ENCODE data around the gene SSTR4. TPM values are rescaled to one million over a fixed set of nuclear protein-coding genes. Genes with fewer than 3 reads are reported as not detected.

SSTR4 gene
- total RNA-seq, 1 experiment from 2014 or later, result not detected

DNA sequence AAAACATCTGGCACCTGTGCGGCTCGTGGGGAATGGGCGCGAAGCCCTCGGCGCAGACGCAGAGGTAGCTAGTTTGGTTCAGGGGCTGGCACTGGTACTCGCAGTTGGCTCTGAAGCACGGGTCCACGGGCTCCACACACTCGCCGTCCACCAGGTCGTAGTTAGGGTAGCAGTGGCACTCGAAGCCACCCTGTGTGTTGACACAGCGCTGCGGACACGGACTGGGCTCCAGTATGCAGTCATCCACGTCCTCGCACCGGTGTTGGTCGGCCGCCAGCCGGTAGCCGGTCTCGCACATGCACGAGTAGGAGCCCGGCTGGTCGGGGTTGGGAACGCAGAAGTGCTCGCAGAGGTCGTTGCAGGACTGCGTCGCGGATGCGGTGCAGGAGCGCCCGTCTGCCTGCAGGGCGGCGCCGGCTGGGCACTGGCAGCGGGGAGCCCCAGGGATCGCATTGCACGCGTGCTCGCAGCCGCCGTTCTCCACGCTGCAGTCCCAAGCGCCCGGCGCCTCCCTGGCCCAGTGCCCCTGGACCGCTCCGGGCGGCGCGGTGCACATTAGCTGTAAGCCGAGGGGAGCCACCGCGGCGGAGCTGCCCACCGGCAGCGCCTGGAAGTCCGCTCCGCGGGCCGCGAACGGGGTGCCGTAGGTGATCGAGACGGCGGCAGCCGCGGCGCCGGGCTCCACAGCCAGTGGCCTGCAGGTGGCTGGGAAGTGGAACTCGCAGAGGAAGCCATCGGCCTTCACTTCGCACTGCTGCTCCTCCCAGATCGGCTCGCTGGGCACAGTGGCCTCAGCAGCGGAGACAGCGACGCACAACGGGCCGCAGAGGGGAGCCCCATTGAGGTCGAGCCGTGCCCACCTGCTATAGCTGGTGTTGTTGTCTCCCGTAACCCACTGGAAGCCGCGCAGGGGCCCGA is 13.4 kb downstream of the SSTR4 start (continued):
- TF ChIP-seq, protein P1, sequence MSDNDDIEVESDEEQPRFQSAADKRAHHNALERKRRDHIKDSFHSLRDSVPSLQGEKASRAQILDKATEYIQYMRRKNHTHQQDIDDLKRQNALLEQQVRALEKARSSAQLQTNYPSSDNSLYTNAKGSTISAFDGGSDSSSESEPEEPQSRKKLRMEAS (CRISPR knock-in tag; IDR thresholded peaks at IDR 0.05), result peak; percentile 96
- no peak for TF ChIP-seq OVOL2 (CRISPR knock-in tag; IDR thresholded peaks at IDR 0.05; ENCODE audit: borderline replicate concordance)
- TF ChIP-seq NR2C2 (CRISPR knock-in tag; IDR thresholded peaks at IDR 0.05), result 0 out of 2 replicates have a peak, but pooled peaks have one; percentile 52
- TF ChIP-seq CBFB (CRISPR knock-in tag; IDR thresholded peaks at IDR 0.05; ENCODE audit: low read depth), result peak; percentile 93; the same call in 1 of the 2 replicates
- TF ChIP-seq CREM (CRISPR knock-in tag; IDR thresholded peaks at IDR 0.05), result 0 out of 2 replicates have a peak, but pooled peaks have one; percentile 10
- peak; percentile 75; the same call in 1 of the 2 replicates for TF ChIP-seq RELA (CRISPR knock-in tag; IDR thresholded peaks at IDR 0.05; ENCODE audit: borderline replicate concordance)
- TF ChIP-seq, protein P2, sequence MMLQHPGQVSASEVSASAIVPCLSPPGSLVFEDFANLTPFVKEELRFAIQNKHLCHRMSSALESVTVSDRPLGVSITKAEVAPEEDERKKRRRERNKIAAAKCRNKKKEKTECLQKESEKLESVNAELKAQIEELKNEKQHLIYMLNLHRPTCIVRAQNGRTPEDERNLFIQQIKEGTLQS (CRISPR knock-in tag; conservative IDR thresholded peaks at IDR 0.05), result no peak
- TF ChIP-seq, protein P3, sequence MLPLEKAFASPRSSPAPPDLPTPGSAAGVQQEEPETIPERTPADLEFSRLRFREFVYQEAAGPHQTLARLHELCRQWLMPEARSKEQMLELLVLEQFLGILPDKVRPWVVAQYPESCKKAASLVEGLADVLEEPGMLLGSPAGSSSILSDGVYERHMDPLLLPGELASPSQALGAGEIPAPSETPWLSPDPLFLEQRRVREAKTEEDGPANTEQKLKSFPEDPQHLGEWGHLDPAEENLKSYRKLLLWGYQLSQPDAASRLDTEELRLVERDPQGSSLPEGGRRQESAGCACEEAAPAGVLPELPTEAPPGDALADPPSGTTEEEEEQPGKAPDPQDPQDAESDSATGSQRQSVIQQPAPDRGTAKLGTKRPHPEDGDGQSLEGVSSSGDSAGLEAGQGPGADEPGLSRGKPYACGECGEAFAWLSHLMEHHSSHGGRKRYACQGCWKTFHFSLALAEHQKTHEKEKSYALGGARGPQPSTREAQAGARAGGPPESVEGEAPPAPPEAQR (CRISPR knock-in tag; IDR thresholded peaks at IDR 0.05), result no peak
- TF ChIP-seq, protein P4, sequence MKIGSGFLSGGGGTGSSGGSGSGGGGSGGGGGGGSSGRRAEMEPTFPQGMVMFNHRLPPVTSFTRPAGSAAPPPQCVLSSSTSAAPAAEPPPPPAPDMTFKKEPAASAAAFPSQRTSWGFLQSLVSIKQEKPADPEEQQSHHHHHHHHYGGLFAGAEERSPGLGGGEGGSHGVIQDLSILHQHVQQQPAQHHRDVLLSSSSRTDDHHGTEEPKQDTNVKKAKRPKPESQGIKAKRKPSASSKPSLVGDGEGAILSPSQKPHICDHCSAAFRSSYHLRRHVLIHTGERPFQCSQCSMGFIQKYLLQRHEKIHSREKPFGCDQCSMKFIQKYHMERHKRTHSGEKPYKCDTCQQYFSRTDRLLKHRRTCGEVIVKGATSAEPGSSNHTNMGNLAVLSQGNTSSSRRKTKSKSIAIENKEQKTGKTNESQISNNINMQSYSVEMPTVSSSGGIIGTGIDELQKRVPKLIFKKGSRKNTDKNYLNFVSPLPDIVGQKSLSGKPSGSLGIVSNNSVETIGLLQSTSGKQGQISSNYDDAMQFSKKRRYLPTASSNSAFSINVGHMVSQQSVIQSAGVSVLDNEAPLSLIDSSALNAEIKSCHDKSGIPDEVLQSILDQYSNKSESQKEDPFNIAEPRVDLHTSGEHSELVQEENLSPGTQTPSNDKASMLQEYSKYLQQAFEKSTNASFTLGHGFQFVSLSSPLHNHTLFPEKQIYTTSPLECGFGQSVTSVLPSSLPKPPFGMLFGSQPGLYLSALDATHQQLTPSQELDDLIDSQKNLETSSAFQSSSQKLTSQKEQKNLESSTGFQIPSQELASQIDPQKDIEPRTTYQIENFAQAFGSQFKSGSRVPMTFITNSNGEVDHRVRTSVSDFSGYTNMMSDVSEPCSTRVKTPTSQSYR (CRISPR knock-in tag; IDR thresholded peaks at IDR 0.05), result peak; percentile 39; the same call in 1 of the 2 replicates
- peak; percentile 89 for TF ChIP-seq ZNF138 (CRISPR knock-in tag; conservative IDR thresholded peaks at IDR 0.05)
- no peak for TF ChIP-seq IRF2 (CRISPR knock-in tag; IDR thresholded peaks at IDR 0.05; ENCODE audit: borderline replicate concordance, low read depth)
- 0 out of 2 replicates have a peak, but pooled peaks have one; percentile 64 for TF ChIP-seq ZNF263 (CRISPR knock-in tag; IDR thresholded peaks at IDR 0.05; ENCODE audit: low read depth)
- no peak for TF ChIP-seq PRRX2 (CRISPR knock-in tag; IDR thresholded peaks at IDR 0.05)
- TF ChIP-seq, protein P5, sequence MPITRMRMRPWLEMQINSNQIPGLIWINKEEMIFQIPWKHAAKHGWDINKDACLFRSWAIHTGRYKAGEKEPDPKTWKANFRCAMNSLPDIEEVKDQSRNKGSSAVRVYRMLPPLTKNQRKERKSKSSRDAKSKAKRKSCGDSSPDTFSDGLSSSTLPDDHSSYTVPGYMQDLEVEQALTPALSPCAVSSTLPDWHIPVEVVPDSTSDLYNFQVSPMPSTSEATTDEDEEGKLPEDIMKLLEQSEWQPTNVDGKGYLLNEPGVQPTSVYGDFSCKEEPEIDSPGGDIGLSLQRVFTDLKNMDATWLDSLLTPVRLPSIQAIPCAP (CRISPR knock-in tag; IDR thresholded peaks at IDR 0.05), result no peak
- TF ChIP-seq, protein P6, sequence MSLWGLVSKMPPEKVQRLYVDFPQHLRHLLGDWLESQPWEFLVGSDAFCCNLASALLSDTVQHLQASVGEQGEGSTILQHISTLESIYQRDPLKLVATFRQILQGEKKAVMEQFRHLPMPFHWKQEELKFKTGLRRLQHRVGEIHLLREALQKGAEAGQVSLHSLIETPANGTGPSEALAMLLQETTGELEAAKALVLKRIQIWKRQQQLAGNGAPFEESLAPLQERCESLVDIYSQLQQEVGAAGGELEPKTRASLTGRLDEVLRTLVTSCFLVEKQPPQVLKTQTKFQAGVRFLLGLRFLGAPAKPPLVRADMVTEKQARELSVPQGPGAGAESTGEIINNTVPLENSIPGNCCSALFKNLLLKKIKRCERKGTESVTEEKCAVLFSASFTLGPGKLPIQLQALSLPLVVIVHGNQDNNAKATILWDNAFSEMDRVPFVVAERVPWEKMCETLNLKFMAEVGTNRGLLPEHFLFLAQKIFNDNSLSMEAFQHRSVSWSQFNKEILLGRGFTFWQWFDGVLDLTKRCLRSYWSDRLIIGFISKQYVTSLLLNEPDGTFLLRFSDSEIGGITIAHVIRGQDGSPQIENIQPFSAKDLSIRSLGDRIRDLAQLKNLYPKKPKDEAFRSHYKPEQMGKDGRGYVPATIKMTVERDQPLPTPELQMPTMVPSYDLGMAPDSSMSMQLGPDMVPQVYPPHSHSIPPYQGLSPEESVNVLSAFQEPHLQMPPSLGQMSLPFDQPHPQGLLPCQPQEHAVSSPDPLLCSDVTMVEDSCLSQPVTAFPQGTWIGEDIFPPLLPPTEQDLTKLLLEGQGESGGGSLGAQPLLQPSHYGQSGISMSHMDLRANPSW (CRISPR knock-in tag; conservative IDR thresholded peaks at IDR 0.05; ENCODE audit: low read depth), result peak; percentile 77; the same call in 1 of the 2 replicates
- peak; percentile 57 for TF ChIP-seq ZNF219 (CRISPR knock-in tag; IDR thresholded peaks at IDR 0.05; ENCODE audit: borderline replicate concordance)
- TF ChIP-seq, protein P7, sequence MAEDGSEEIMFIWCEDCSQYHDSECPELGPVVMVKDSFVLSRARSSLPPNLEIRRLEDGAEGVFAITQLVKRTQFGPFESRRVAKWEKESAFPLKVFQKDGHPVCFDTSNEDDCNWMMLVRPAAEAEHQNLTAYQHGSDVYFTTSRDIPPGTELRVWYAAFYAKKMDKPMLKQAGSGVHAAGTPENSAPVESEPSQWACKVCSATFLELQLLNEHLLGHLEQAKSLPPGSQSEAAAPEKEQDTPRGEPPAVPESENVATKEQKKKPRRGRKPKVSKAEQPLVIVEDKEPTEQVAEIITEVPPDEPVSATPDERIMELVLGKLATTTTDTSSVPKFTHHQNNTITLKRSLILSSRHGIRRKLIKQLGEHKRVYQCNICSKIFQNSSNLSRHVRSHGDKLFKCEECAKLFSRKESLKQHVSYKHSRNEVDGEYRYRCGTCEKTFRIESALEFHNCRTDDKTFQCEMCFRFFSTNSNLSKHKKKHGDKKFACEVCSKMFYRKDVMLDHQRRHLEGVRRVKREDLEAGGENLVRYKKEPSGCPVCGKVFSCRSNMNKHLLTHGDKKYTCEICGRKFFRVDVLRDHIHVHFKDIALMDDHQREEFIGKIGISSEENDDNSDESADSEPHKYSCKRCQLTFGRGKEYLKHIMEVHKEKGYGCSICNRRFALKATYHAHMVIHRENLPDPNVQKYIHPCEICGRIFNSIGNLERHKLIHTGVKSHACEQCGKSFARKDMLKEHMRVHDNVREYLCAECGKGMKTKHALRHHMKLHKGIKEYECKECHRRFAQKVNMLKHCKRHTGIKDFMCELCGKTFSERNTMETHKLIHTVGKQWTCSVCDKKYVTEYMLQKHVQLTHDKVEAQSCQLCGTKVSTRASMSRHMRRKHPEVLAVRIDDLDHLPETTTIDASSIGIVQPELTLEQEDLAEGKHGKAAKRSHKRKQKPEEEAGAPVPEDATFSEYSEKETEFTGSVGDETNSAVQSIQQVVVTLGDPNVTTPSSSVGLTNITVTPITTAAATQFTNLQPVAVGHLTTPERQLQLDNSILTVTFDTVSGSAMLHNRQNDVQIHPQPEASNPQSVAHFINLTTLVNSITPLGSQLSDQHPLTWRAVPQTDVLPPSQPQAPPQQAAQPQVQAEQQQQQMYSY (CRISPR knock-in tag; IDR thresholded peaks at IDR 0.05), result no peak; the same call in 1 of the 2 replicates
- TF ChIP-seq TEAD1 (CRISPR knock-in tag; IDR thresholded peaks at IDR 0.05), result peak; percentile 75; the same call in 1 of the 2 replicates
- TF ChIP-seq TEAD4 (CRISPR knock-in tag; IDR thresholded peaks at IDR 0.05), result no peak; the same call in 1 of the 2 replicates
- TF ChIP-seq, protein P8, sequence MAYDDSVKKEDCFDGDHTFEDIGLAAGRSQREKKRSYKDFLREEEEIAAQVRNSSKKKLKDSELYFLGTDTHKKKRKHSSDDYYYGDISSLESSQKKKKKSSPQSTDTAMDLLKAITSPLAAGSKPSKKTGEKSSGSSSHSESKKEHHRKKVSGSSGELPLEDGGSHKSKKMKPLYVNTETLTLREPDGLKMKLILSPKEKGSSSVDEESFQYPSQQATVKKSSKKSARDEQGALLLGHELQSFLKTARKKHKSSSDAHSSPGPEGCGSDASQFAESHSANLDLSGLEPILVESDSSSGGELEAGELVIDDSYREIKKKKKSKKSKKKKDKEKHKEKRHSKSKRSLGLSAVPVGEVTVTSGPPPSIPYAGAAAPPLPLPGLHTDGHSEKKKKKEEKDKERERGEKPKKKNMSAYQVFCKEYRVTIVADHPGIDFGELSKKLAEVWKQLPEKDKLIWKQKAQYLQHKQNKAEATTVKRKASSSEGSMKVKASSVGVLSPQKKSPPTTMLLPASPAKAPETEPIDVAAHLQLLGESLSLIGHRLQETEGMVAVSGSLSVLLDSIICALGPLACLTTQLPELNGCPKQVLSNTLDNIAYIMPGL (CRISPR knock-in tag; IDR thresholded peaks at IDR 0.05), result peak; percentile 32; the same call in 1 of the 2 replicates
- no peak for TF ChIP-seq HMGA2 (CRISPR knock-in tag; IDR thresholded peaks at IDR 0.05)
- 0 out of 2 replicates have a peak, but pooled peaks have one; percentile 52 for TF ChIP-seq CREB1 (CRISPR knock-in tag; IDR thresholded peaks at IDR 0.05)
- peak; percentile 79; the same call in 1 of the 2 replicates for TF ChIP-seq FOXP1 (CRISPR knock-in tag; IDR thresholded peaks at IDR 0.05; ENCODE audit: borderline replicate concordance)

Measured in WTC11 (cell line).